A549 treated with CpdA at 1 μM for 4 hours (cell line): Measurements from ENCODE around the gene MICOS13. TPM values are rescaled to one million over a fixed set of nuclear protein-coding genes. Genes with fewer than 3 reads are reported as not detected.

Experiments used
- total RNA-seq: library from RNA; stranded (reverse); fragments of 200-300 nt; extraction: Qiagen RNA extraction; gene quantifications from 5 replicates; pipeline ENCODE4 v1.2.3, GENCODE V29; 2022; ENCODE audit warnings: low read depth

The MICOS13 gene
- total RNA-seq: 52.3 to 71.7 TPM (median 63.8 TPM) in 5 replicates

DNA sequence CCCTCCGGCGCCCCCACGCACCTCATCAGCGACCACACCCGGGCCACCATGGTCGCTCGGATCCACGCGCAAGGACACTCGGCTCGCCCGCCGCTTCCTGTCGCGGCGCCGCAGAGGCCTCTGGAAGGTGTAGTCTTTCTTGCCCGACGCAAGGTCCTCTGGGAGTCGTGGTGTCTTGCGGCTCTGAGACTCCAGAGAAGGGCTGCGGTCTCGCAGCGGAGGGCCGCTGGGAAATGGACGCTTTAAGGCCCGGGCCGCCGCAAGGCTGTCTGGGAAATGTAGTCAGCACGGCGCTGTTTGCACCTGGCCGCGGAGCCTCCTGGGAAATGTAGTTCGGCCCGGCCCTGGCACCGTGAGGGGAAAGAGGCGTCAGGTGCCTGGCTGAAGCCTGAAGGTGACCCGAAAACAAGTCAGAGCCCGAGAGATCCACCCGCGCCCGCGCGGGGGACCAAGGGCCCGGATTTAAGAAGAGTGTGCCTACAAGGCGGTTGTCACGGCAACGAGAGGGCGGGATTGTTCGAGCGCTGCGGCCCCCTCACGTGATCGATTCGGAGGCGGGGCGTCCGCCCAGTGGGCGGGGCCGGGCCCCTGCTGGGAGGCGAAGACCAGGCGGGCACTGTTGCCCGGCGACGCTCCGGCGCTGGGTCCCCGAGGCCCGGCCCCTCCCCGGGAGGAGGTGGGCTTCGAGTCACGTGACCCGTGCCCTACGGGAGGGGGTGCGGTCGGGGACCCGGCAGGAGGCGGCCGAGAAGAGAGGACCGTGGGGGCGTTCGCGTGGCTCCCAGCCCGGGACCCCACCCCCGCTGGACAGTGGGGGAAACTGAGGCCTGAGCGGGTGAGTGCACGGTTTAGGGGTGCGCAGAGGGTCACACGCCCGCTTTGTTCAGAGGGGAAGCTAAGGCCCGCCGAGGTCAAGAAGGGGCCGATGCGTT lies at the start of gene MICOS13, which contains the start of gene HSD11B1L:
TSS of gene MICOS13 (minus strand) at position 80 of the 932 bp plus-strand sequence. CDS start at position 50, 30 bp downstream.
TSS of gene HSD11B1L (plus strand) at position 591 of the 932 bp plus-strand sequence. CDS start 3,806 bp downstream, outside the sequence.

GRCh38 chr19:5719961-5720790 lies 39.9 kb upstream of the MICOS13 start, which contains the start of the genes CATSPERD and LONP1:
Gene CATSPERD (plus strand): TSS chr19:5720637. CDS start chr19:5720738, 101 bp downstream.
Gene LONP1 (minus strand): TSS chr19:5720146. CDS start chr19:5720132, 14 bp downstream.

DNA sequence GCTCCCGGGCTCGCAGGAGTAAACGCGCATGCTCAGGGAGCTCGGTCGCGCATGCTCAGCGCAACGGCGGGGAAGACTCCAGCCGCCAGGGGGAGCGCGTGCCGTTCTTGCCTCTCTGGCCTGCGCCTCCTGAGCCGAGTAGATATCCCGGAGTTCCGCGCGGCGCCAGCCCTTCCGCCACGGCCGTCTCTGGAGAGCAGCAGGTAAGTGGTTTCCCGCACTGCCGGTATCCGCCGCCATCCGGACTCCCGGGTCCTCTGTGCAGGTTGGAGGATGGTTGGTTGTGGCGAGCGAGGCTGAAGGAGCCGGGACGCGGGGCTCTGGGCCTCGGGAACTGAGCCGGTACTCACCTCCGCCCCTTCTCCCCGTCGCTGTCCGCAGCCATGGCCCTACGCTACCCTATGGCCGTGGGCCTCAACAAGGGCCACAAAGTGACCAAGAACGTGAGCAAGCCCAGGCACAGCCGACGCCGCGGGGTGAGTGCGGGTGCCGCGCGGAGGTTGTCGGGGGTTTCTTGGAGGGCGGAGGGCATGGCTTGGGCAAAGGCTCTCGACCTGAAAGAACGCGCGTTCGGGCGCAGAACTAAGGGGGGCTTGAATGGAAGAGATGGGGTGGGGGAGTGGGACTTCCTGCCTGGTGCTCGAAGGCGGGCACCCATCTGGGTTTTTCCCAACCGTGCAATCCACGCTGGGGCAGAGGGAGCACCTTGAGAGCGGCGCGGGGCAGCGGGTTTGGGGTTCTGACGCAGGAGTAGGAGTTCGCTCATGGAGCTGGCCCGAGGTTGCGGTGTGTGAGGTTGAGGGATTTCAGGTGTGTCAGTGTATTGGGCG lies 10.0 kb upstream of the MICOS13 start, which contains the start of gene RPL36:
TSS of gene RPL36 (plus strand) at position 171 of the 830 bp plus-strand sequence. CDS start at position 384, 213 bp downstream.

Other genes with a start within 250 kb of the MICOS13 start
- not detected in 5 replicates for gene ZNRF4, start 225.1 kb downstream of the MICOS13 start, total RNA-seq
- 2.1 to 3.5 TPM (median 2.7 TPM) in 5 replicates for gene TINCR, start 112.6 kb downstream of the MICOS13 start, total RNA-seq
- 31.1 to 44.9 TPM (median 39.8 TPM) in 5 replicates for gene SAFB2, start 57.7 kb downstream of the MICOS13 start, total RNA-seq
- gene SAFB, start 57.4 kb downstream of the MICOS13 start, total RNA-seq: 58.8 to 63.8 TPM (median 62.6 TPM) in 5 replicates
- 3.8 to 4.9 TPM (median 4.5 TPM) in 5 replicates for gene HSD11B1L, start 511 bp upstream of the MICOS13 start, total RNA-seq
- 721 to 887 TPM (median 768 TPM) in 5 replicates for gene RPL36, start 9.8 kb upstream of the MICOS13 start, total RNA-seq
- gene LONP1, start 39.6 kb upstream of the MICOS13 start, total RNA-seq: 47.0 to 62.5 TPM (median 60.5 TPM) in 5 replicates
- gene CATSPERD, start 40.1 kb upstream of the MICOS13 start, total RNA-seq: 0.05 TPM in 1 of 5 replicates, not detected in the others
- 1.4 to 3.2 TPM (median 2.7 TPM) in 5 replicates for gene PRR22, start 104.2 kb upstream of the MICOS13 start, total RNA-seq
- gene DUS3L, start 110.6 kb upstream of the MICOS13 start, total RNA-seq: 27.8 to 31.9 TPM (median 30.1 TPM) in 5 replicates
- 0.27 to 0.96 TPM (median 0.58 TPM) in 5 replicates for gene NRTN, start 124.6 kb upstream of the MICOS13 start, total RNA-seq
- gene FUT6, start 159.2 kb upstream of the MICOS13 start, total RNA-seq: not detected in 5 replicates
- 0.03 TPM in 1 of 5 replicates, not detected in the others for gene FUT3, start 170.9 kb upstream of the MICOS13 start, total RNA-seq
- gene FUT5, start 190.0 kb upstream of the MICOS13 start, total RNA-seq: not detected in 5 replicates
- 196 to 305 TPM (median 288 TPM) in 5 replicates for gene NDUFA11, start 223.3 kb upstream of the MICOS13 start, total RNA-seq
- 0.36 to 0.64 TPM (median 0.48 TPM) in 5 replicates for gene VMAC, start 224.4 kb upstream of the MICOS13 start, total RNA-seq
- 0.91 to 1.5 TPM (median 1.1 TPM) in 5 replicates for gene CAPS, start 233.7 kb upstream of the MICOS13 start, total RNA-seq